GM18867 (cell line): Measurements from ENCODE around the gene LTBP2.

Experiments used
- ATAC-seq: cut with Tn5 transposase; IDR thresholded peaks from one replicate; pipeline ENCODE4 v1.9.1; 2021; ENCODE audit warnings: mild to moderate bottlenecking, moderate library complexity; ENCODE audit not compliant: unreplicated experiment

The LTBP2 gene

GRCh38 chr14:74532246-74532645, 79.8 kb downstream of the LTBP2 start:
- ATAC-seq: no peak

- ATAC-seq: no peak
These were observed 80.6 kb downstream of the LTBP2 start for GRCh38 chr14:74531467-74531866.

GRCh38 chr14:74531006-74531405, 81.0 kb downstream of the LTBP2 start:
- no peak for ATAC-seq

DNA sequence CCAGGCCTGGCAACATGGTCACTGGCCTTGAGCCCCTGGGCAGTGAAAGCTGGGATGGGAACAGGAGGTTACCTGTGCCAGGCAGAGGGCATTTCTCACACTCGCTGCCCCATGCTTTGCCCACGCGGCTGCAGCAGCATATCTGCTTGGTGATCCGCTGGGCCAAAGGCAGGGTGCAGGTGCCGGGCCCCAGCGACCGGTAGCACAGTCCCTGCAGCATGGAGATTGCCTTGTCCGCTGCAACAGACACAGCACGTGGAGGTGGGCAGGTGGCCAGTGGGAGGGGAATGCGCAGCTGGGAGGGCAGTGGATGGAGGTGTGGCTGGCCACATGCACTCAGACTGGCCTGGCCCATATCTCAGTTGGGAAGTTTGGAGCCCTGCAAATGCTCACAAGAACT, 83.2 kb downstream of the LTBP2 start:
- ATAC-seq: no peak

DNA sequence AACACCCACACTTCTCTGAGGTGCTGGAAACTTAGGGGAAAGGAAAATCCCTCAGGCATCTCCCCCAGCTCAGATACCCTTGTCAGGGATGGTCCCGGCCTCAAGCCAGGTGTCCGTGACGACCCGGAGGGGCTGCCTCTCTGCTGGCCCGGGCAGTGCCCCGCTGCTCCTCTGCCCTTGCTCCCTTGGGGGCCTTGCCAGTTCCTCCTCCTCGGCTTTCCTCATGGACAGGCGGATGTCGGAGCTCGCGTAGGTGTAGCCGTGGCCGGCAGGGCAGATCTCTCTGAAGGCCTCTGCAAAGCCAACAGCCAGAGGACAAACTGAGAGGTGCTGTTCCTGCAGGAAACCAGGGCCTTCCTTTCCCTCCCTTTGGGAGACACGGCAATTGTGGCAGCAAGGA, 83.6 kb downstream of the LTBP2 start:
- ATAC-seq: no peak

- ATAC-seq: no peak
These were observed 84.2 kb downstream of the LTBP2 start for GRCh38 chr14:74527736-74528280.

DNA sequence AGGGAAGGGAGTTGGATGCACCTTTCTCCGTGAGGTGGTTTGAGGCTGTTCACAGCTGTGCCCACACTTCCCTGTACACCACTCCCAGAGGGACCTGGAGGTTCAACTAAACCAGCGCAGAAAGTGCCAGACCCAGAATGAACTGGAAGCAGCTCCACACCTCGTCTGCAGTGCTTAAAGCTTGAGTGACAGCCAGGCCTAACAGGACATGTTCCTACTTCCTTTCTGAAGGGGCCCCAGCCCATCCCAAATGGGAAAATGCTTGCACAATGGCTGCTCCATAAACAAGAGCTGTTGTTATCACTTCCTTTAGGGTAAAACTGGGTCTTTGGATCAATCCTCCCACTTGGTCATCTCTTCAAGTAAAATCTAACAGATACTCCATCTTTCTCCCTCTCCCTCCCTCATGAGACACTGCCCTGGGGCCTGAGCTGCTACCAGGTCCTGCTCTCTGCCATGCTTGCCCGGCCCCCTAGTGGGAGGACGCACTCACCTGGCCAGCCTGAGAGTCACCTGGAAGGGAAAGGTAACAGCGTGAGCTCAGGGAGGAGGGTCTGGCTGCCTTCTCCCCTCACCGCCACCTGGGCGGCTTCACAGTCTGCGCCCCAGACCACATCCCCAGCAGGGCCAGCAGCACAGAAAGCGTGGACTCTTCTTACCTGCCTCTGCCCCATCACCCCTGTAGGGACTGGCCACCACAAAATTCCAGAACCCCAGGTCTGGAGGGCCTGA, 85.0 kb downstream of the LTBP2 start:
- no peak for ATAC-seq

DNA sequence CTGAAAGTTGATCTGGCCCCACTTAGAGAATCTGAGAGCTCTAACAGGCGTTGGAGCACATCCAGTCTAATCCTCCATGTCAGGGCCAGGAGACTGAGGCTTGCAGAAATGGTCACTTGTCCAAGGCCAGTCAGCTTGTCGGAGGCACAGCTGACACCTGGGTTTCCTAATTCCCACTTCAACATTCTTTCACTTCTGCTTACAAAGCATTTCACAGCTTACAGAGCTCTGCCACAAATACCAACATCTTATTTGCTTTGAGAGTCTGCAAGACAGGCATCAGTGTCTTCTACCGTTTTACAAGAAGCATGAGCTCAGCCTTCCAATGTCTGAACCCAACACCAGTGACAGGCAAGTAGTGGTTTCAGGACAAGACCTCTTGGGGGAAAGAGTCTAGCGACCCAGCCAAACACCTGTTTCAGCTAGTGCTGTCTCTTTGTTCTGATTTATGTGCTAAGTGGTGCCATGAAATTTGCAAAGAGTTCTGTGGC, 86.6 kb downstream of the LTBP2 start:
- ATAC-seq: peak; percentile 73

GRCh38 chr14:74524812-74525135, 87.3 kb downstream of the LTBP2 start:
- ATAC-seq: no peak

DNA sequence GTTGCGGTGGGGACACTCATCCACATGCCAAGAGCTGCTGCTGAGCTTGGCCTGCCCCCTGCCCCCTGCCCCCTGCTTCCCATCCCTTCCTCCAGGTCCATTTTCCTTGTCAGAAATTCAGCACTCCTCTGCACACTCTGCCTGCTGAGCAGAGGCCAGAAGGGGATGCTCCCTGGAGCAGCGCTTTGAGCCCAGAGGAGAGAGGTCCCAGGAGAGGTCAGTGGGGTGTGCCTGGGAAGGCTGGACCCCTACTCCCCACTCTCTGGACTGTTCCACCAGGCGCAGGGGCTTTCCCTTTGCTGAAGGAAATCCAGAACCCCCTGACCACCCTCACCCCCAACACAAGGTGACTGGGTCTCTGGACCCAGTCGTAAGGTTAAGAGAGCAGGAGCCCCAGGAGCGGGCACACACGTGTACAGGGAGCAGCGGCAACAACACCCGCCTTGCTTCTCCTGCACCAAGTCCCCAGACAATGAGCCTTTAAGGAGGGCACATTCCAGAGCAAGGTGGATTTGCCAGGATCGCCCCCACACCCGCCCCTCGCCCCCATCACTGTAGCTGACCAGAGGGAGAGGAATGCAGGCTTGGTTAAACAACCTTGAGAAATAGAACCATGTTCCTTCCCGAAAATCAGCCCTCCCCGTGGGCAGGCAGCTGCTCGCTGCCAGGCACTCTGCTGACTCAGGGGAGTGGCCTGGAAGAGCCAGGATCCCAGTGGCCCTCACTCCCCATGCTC, 87.8 kb downstream of the LTBP2 start:
- no peak for ATAC-seq

DNA sequence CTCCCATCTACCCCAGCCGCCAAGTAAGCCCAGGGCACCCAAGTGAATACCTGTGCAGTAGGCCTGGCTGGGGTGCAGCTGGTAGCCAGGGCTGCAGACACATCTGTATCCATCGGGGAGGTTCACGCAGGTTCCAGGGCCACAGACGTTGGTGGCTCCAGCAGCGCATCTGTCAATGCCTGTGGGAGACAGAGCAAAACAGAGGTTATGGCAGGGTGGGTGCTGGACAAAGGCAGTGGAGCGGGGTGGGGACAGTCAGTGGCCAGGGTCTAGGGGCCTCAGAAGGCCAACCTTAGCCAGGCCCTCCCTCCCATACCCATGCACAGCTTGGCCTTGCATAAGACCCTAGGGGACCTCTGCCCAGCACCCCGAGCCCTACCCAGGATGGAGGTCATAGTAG, 89.3 kb downstream of the LTBP2 start:
- no peak for ATAC-seq

GRCh38 chr14:74521756-74522155, 90.3 kb downstream of the LTBP2 start:
- no peak for ATAC-seq

GRCh38 chr14:74519316-74520074, 92.5 kb downstream of the LTBP2 start:
- no peak for ATAC-seq

- ATAC-seq: no peak
These were observed 93.8 kb downstream of the LTBP2 start for GRCh38 chr14:74518221-74518620.

DNA sequence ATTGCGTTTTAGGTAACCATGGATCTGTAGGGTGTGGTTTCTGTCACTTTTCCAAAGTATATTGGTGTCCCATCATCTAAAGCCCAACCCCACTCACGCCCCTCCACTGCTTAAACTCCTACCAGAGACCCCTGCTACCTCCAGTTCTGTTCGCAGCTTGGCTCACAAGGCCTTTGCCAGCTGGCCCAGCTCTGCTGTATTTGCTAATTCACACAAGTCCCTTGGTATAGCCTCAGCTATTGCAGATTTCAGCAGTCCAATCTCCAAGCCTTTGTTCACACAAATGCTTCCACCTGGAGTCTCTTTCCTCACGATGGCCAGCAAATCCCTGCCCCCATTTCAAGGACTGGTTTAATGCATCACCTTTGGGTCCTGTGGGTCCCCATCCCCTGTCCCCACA, 94.3 kb downstream of the LTBP2 start:
- ATAC-seq: no peak

GRCh38 chr14:74516451-74517160, 95.4 kb downstream of the LTBP2 start:
- no peak for ATAC-seq

DNA sequence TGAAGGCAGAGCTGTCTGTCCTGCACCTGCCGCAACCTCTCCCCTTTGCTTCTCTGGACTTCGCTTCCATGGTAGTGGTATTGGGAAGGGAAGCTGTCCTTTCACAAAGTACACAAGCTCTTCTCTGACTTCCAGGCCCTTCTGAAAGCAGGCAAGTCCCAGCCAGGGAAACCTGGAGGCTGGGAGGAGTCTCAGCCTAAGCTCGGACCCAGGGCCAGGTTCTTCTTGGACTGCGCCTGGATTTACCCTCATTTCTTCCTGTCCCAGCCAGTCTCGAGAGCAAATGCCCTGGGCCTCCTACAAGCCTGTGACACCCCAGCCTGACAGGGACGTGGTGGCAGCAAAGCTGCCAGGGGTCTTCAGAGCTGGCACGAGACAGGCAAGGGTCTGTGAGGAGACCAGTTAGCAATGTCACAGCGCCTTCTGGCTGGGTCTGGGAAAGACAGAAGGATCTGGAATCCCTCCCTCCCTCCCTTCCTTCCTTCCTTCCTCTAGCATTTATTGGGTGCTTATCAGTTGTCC, 96.1 kb downstream of the LTBP2 start:
- ATAC-seq: no peak

DNA sequence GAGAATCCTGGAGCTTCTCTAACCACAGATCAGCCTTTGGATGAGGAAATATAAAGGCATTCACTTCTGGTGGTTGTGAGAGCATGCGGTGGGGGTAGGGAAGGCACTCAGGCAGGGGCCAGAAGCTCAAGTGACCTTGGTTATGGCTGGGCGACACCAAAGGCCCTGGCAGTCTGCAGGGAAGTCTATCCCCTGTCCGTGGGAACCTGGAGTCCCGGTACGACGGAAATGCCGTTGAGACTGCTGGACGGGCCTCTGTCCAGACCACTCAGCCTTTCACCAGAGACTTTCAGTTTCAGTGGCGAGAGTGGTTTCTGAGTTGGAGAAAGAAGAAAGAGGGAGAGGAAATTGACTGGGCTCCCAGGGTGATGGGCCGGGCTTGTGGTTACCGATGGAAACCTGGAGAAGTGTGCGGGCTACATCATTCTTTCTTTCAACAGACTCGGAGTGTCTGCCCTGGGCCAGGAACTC, 97.5 kb downstream of the LTBP2 start:
- ATAC-seq: no peak

GRCh38 chr14:74511966-74512830, 99.8 kb downstream of the LTBP2 start:
- ATAC-seq: no peak
